Neuronal stem cell (in vitro differentiated cells): ENCODE results near the gene GDI1.

Source experiments
- DNase-seq: peaks from one replicate; pipeline ENCODE4 v3.0.0-alpha.2; 2013; ENCODE audit warnings: low spot score
- H2AFZ ChIP-seq: one replicate; pipeline ENCODE4 v1.6.1; 2013; ENCODE audit warnings: mild to moderate bottlenecking, low read length, inconsistent platforms
- H2AK5ac ChIP-seq: 2 replicates; pipeline ENCODE4 v1.6.1; 2013; ENCODE audit warnings: low read depth, mild to moderate bottlenecking, inconsistent platforms, low read length, moderate library complexity, mixed read lengths
- H2BK120ac ChIP-seq: 2 replicates; pipeline ENCODE4 v1.6.1; 2013; ENCODE audit warnings: low read depth, mild to moderate bottlenecking, inconsistent platforms, low read length, moderate library complexity, mixed read lengths
- H2BK12ac ChIP-seq: one replicate; pipeline ENCODE4 v1.6.1; 2013; ENCODE audit warnings: low read length, inconsistent platforms
- H2BK15ac ChIP-seq: 2 replicates; pipeline ENCODE4 v1.6.1; 2013; ENCODE audit warnings: mild to moderate bottlenecking, low read length, inconsistent platforms, mixed read lengths
- H2BK5ac ChIP-seq: one replicate; pipeline ENCODE4 v1.6.1; 2013; ENCODE audit warnings: inconsistent platforms, mild to moderate bottlenecking, low read length, moderate library complexity
- H3K14ac ChIP-seq: one replicate; pipeline ENCODE4 v1.6.1; 2013; ENCODE audit warnings: low read length, inconsistent platforms
- H3K18ac ChIP-seq: 2 replicates; pipeline ENCODE4 v1.6.1; 2013; ENCODE audit warnings: low read length, inconsistent platforms
- H3K23ac ChIP-seq: 2 replicates; pipeline ENCODE4 v1.6.1; 2013; ENCODE audit warnings: low read depth, mild to moderate bottlenecking, mixed read lengths, low read length, inconsistent platforms; ENCODE audit not compliant: poor library complexity
- H3K27ac ChIP-seq: replicated peaks from 3 replicates; pipeline ENCODE4 v1.5.1; 2013; ENCODE audit warnings: low read length, inconsistent platforms
- H3K27me3 ChIP-seq, 3 experiments: 2 replicates each; pipeline ENCODE4 v1.6.1; 2013; ENCODE audit warnings: low read length in 3 of 3, mild to moderate bottlenecking in 2 of 3, inconsistent platforms in 1 of 3, low read depth in 1 of 3, mixed read lengths in 1 of 3, moderate library complexity in 1 of 3; ENCODE audit not compliant: control insufficient read depth in 3 of 3, insufficient read depth in 3 of 3
- H3K36me3 ChIP-seq, 2 donors: replicated peaks in 1 of 2; 2 replicates each; pipeline ENCODE4 v1.6.1; 2013; ENCODE audit warnings: low read length in 2 of 2; ENCODE audit not compliant: control insufficient read depth in 2 of 2, insufficient read depth in 2 of 2
- H3K4ac ChIP-seq: 2 replicates; pipeline ENCODE4 v1.6.1; 2013; ENCODE audit warnings: inconsistent platforms, mild to moderate bottlenecking, low read length, moderate library complexity
- H3K4me1 ChIP-seq, 2 donors: 1 replicate in 1 of 2; 2 replicates in 1 of 2; pipeline ENCODE4 v1.6.1; 2013; ENCODE audit warnings: low read length in 2 of 2, low read depth in 1 of 2; ENCODE audit not compliant: control insufficient read depth in 2 of 2, insufficient read depth in 1 of 2
- H3K4me2 ChIP-seq: one replicate; pipeline ENCODE4 v1.6.1; 2013; ENCODE audit warnings: mild to moderate bottlenecking, low read length, inconsistent platforms; ENCODE audit not compliant: insufficient read depth, poor library complexity, severe bottlenecking
- H3K4me3 ChIP-seq, 2 donors: 2 replicates each; pipeline ENCODE4 v1.5.1; 2013; ENCODE audit warnings: low read length in 2 of 2, mild to moderate bottlenecking in 2 of 2, inconsistent platforms in 1 of 2, moderate library complexity in 1 of 2
- H3K79me1 ChIP-seq: one replicate; pipeline ENCODE4 v1.6.1; 2013; ENCODE audit warnings: low read depth, mild to moderate bottlenecking, inconsistent platforms, low read length, moderate library complexity
- H3K9ac ChIP-seq: one replicate; pipeline ENCODE4 v1.6.1; 2013; ENCODE audit warnings: mild to moderate bottlenecking, low read depth, low read length, inconsistent platforms; ENCODE audit not compliant: poor library complexity
- H3K9me3 ChIP-seq, 2 donors: replicated peaks in 1 of 2; 2 replicates each; pipeline versions ENCODE3 to v1.6.1; 2013; ENCODE audit warnings: low read length in 2 of 2, mild to moderate bottlenecking in 2 of 2, inconsistent platforms in 1 of 2, low read depth in 1 of 2, mixed read lengths in 1 of 2, moderate library complexity in 1 of 2; ENCODE audit not compliant: control insufficient read depth in 2 of 2, insufficient read depth in 1 of 2
- H4K8ac ChIP-seq: one replicate; pipeline ENCODE4 v1.6.1; 2013; ENCODE audit warnings: low read depth, mild to moderate bottlenecking, inconsistent platforms, low read length, moderate library complexity
- H4K91ac ChIP-seq: one replicate; pipeline ENCODE4 v1.6.1; 2013; ENCODE audit warnings: low read length, low read depth, mild to moderate bottlenecking, inconsistent platforms; ENCODE audit not compliant: poor library complexity
- WGBS, 2 donors: extraction: QIAGEN DNeasy Blood & Tissue Kit; methylation state at CpG; one replicate each; pipeline ENCODE4 v1.1.7; 2013; ENCODE audit warnings: missing lambda C conversion rate in 2 of 2, mixed read lengths in 1 of 2; ENCODE audit not compliant: insufficient read length in 2 of 2, insufficient replicate concordance in 1 of 2; ENCODE audit errors: extremely low coverage in 2 of 2; 5-methylcytosine and 5-hydroxymethylcytosine counted together

The GDI1 gene

GRCh38 chrX:154483325-154483724 lies 46.4 kb downstream of the GDI1 start:
- WGBS, 2 donors = no CpG with 5 or more reads among the region's 7 CpGs
- Histone ChIP-seq H3K27me3 (peaks cover 0 to 10% (median 0%) of the 10 kb centered on the region in 3 experiments), H3K4ac (no peak overlapping the region), H3K4me2 (no peak overlapping the region), H2AFZ (no peak overlapping the region), H3K14ac (no peak overlapping the region), H2BK5ac (no peak overlapping the region), H2BK120ac (no peak overlapping the region), H3K23ac (no peak overlapping the region), H4K8ac (no peak overlapping the region), H3K36me3 (peaks cover 3 to 8% of the 10 kb centered on the region in 2 donors), H4K91ac (no peak overlapping the region), H3K4me3 (no peak overlapping the region), H2BK15ac (no peak overlapping the region), H3K27ac (no peak overlapping the region), H2BK12ac (no peak overlapping the region), H3K79me1 (peaks cover 8% of the 10 kb centered on the region), H3K9ac (no peak overlapping the region), H3K18ac (no peak overlapping the region), H2AK5ac (no peak overlapping the region), H3K9me3 (no peaks in the 10 kb centered on the region), H3K4me1 (peaks cover 0 to under 1% of the 10 kb centered on the region in 2 donors)
- DNase-seq = no peak

GRCh38 chrX:154484255-154485149 lies 47.5 kb downstream of the GDI1 start:
- H3K27me3 ChIP-seq = peaks cover 0 to 10% (median 0%) of the 10 kb centered on the region in 3 experiments
- no peak overlapping the region for H2AK5ac ChIP-seq
- no peak overlapping the region for H3K4me3 ChIP-seq
- H4K91ac ChIP-seq = no peak overlapping the region
- no peak overlapping the region for H3K14ac ChIP-seq
- no peak overlapping the region for H2BK12ac ChIP-seq
- no peaks in the 10 kb centered on the region for H3K9me3 ChIP-seq
- H3K4me1 ChIP-seq = peaks cover 0 to under 1% of the 10 kb centered on the region in 2 donors
- peaks cover 7% of the 10 kb centered on the region for H3K79me1 ChIP-seq
- H3K4me2 ChIP-seq = no peak overlapping the region
- WGBS, 2 donors = no CpG with 5 or more reads among the region's 16 CpGs
- H3K9ac ChIP-seq = peak overlapping the region; percentile 44
- H2BK15ac ChIP-seq = no peak overlapping the region
- no peak overlapping the region for H4K8ac ChIP-seq
- peaks cover 3 to 8% of the 10 kb centered on the region in 2 donors for H3K36me3 ChIP-seq
- H3K18ac ChIP-seq = no peak overlapping the region
- H3K23ac ChIP-seq = no peak overlapping the region
- no peak overlapping the region for H3K4ac ChIP-seq
- no peak for DNase-seq
- no peak overlapping the region for H2BK5ac ChIP-seq
- H2AFZ ChIP-seq = no peak overlapping the region
- no peak overlapping the region for H2BK120ac ChIP-seq
- H3K27ac ChIP-seq = no peak overlapping the region

DNA sequence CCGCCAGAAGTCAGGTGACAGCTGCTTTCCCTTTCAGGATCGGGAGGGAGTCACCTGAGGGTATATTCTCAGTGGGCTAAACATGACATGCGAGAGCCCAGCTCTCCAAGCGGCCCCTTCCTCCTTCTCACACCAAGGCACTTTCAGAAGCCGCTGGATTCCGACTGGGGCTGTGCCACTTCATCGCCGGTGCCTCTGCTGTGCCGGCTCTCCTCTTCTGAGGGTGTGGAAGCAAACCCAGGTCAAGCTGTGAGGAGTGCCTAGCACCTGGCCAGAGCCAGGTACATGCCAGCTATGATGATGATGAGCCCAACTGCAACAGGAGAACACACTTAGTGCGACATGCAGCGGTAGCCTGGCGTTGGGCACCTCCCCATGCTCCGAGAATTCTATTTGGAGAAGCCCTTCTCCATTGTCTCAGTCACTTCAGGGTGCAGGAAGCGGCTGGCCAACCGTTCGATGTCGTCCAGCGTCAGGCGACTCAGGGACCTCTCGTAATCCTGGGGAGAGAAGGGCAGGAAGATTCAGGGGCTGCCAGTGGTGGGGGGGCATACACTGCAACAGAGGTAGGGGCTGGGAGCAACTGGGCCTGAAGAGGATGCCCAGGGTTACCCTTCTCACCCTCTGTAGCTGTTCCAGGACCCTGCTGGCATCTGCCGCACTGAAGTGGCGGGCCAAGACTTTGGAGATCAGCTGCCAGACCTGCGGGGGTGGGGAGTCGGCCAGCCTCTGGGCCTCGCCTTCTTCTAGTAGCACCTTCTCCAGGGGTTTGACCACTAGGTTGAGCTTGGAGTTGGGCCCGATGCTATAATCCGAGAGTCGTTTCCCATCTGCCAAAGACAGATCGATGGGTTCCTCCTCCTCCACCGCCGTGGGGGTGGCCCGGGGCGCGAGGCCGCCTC lies 48.4 kb downstream of the GDI1 start:
- Histone ChIP-seq H3K14ac (no peak overlapping the region), H3K79me1 (peaks cover 7% of the 10 kb centered on the region), H2AFZ (no peak overlapping the region), H3K9ac (no peak overlapping the region), H3K4ac (no peak overlapping the region), H2BK120ac (no peak overlapping the region), H4K8ac (no peak overlapping the region), H3K36me3 (peaks cover 3 to 8% of the 10 kb centered on the region in 2 donors), H3K4me2 (peak overlapping the region; percentile 77), H3K9me3 (no peaks in the 10 kb centered on the region), H2BK15ac (no peak overlapping the region), H3K4me3 (peak overlapping the region in 1 of 2 donors; percentile 92), H2BK5ac (no peak overlapping the region), H4K91ac (no peak overlapping the region), H2AK5ac (no peak overlapping the region), H3K4me1 (peaks cover 0 to 4% of the 10 kb centered on the region in 2 donors), H2BK12ac (no peak overlapping the region), H3K23ac (peak overlapping the region; percentile 55), H3K27me3 (peaks cover 0 to 10% (median 0%) of the 10 kb centered on the region in 3 experiments), H3K27ac (no peak overlapping the region), H3K18ac (no peak overlapping the region)
- WGBS, 2 donors = no CpG with 5 or more reads among the region's 35 CpGs
- DNase-seq = no peak

DNA sequence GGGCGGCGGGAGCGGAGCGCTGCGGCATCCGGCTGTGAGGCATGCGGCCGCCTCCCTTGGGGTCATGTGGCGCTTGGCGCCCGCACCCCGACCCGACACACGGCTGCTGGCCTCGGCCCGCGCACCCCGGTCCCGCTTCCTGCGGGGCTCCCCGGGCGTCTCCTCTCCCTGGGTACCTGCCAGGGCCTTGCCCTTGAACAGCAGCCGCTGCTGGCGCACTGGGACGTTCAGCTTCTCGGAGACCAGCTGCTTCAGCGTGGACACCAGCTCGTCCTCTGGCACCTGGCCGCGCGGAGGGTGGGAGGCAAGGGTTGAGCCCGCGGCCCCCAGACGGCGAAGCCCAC lies 49.1 kb downstream of the GDI1 start:
- Histone ChIP-seq H3K18ac (peak overlapping the region; percentile 71), H4K8ac (no peak overlapping the region), H2AK5ac (peak overlapping the region; percentile 46), H3K23ac (peak overlapping the region; percentile 55), H2AFZ (no peak overlapping the region), H2BK5ac (no peak overlapping the region), H3K36me3 (peaks cover 3 to 8% of the 10 kb centered on the region in 2 donors), H3K4me3 (peak overlapping the region; percentile 12 to 92), H3K4ac (no peak overlapping the region), H3K27ac (no peak overlapping the region), H2BK15ac (no peak overlapping the region), H4K91ac (no peak overlapping the region), H3K79me1 (peaks cover 7% of the 10 kb centered on the region), H3K14ac (no peak overlapping the region), H2BK120ac (no peak overlapping the region), H3K27me3 (peaks cover 0 to 10% (median 0%) of the 10 kb centered on the region in 3 experiments), H2BK12ac (no peak overlapping the region), H3K9me3 (no peaks in the 10 kb centered on the region), H3K9ac (peak overlapping the region; percentile 81), H3K4me2 (peak overlapping the region; percentile 77), H3K4me1 (peaks cover 0 to 4% of the 10 kb centered on the region in 2 donors)
- no peak for DNase-seq
- no CpG with 5 or more reads among the region's 35 CpGs for WGBS, 2 donors
